Motor neuron (in vitro differentiated cells): Measurements from ENCODE around the gene C10orf67. TPM values are rescaled to one million over a fixed set of nuclear protein-coding genes. Genes with fewer than 3 reads are reported as not detected.
"Not testable (repeated sequence)": the region's sequence is repeated elsewhere in the genome, so short reads cannot be mapped to it uniquely, and the experiment has no call there.

Source experiments
- ATAC-seq, 8 experiments: fragments of 200-7000 bp; cut with Tn5 transposase; replicated peaks in 6 of 8; 2 replicates each; pipeline ENCODE4 v1.8.0; 2021; ENCODE audit warnings: mild to moderate bottlenecking in 8 of 8, moderate library complexity in 8 of 8
- H3K27ac ChIP-seq, 2 donors: fragments of 250-450 bp; sonication (Bioruptor Pico); 2 replicates each; pipeline ENCODE4 v1.9.0; 2021; ENCODE audit warnings: antibody characterized with exemption in 2 of 2, mild to moderate bottlenecking in 2 of 2, moderate library complexity in 1 of 2
- H3K4me1 ChIP-seq, 2 donors: fragments of 250-450 bp; sonication (Bioruptor Pico); replicated peaks in 1 of 2; 2 replicates each; pipeline ENCODE4 v1.6.1; 2021; ENCODE audit warnings: antibody characterized with exemption in 2 of 2, mild to moderate bottlenecking in 2 of 2, moderate library complexity in 1 of 2
- H3K4me3 ChIP-seq, 5 donors: fragments of 250-450 bp; sonication (Bioruptor Pico); 2 replicates each; pipeline ENCODE4 v1.9.0; 2021; ENCODE audit warnings: antibody characterized with exemption in 5 of 5, mild to moderate bottlenecking in 5 of 5, moderate library complexity in 4 of 5
- WGBS, 10 experiments: fragments of 450-650 bp; shearing (Covaris generic); methylation state at CpG; one replicate each; pipeline ENCODE4 v1.0.0; 2022; 5-methylcytosine and 5-hydroxymethylcytosine counted together
- in situ Hi-C, 9 experiments: fragments of 400-800 bp; cut with MboI; loops; one replicate each; pipeline ENCODE4 v1.15.0; 2021; ENCODE audit warnings: low sequenced_read_pairs in 9 of 9, low pct_unique_long_range_greater_than_20kb in 2 of 9; ENCODE audit not compliant: unreplicated experiment in 9 of 9
- total RNA-seq, 8 experiments: library from RNA; unstranded; fragments of 300-600 nt; gene quantifications; 2 replicates each; pipeline versions ENCODE4 v1.2.3 to v1.2.4, GENCODE V29; 2022

C10orf67 gene
- total RNA-seq: under 1 TPM in 6 of 8 experiments, not detected in 2; 0.11 to 0.63 (median 0.45) TPM

GRCh38 chr10:23344241-23344841 is at the start of gene C10orf67:
TSS of gene C10orf67 (minus strand) at chr10:23344797. CDS start at chr10:23344774, 23 bp downstream.
- Histone ChIP-seq H3K4me1 (peaks cover 4 to 9% of the 10 kb centered on the region in 2 donors), H3K27ac (peak within 1 kb of the TSS; percentile 21 to 76), H3K4me3 (peak within 1 kb of the TSS; percentile 33 to 54 (median 46))
- 0 to 60% (median 5%) methylated on average over 1 to 16 of the region's 31 CpGs; no CpG with 5 or more reads in 5 of the 10 experiments for whole genome bisulfite sequencing, 10 experiments
- peak in 7 of 8 experiments; percentile 4 to 77 (median 72) for ATAC-seq
- in situ Hi-C loops: no loop called here

DNA sequence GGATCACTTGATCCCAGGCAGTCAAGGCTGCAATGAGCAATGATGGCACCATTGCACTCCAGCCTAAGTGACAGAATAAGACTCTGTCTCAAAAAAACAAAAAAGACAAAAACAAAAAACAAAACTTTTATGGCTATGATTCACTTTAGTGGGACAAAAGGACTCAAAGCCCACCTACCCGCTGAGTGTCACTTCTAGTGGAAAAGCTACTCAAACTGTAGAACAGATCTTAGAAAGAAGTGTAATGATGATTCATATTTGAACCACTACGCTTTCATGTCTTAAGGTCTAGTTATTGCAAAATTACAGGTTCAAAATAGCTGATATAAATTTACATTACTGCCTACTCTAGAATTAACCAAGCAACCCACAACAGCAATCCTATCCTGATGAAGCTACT is 47.2 kb upstream of the C10orf67 start:
- in situ Hi-C loops: no loop called here
- WGBS, 10 experiments: 33 to 100% (median 90%) methylated on average over 1 to 2 of the region's 2 CpGs; no CpG with 5 or more reads in 1 of the 10 experiments
- H3K27ac ChIP-seq: no peak overlapping the region

GRCh38 chr10:23390809-23391208 is 46.2 kb upstream of the C10orf67 start:
- no peak overlapping the region for H3K27ac ChIP-seq
- no peaks in the 10 kb centered on the region for H3K4me1 ChIP-seq
- in situ Hi-C loops: no loop called here
- no peak overlapping the region for H3K4me3 ChIP-seq
- ATAC-seq: no peak
- WGBS, 10 experiments: 20 to 100% (median 83%) methylated on average over 1 to 4 of the region's 4 CpGs; no CpG with 5 or more reads in 1 of the 10 experiments

More for the DNA sequence above, 47.2 kb upstream of the C10orf67 start:
- no peak for ATAC-seq
- H3K4me1 ChIP-seq: no peaks in the 10 kb centered on the region
- no peak overlapping the region for H3K4me3 ChIP-seq

DNA sequence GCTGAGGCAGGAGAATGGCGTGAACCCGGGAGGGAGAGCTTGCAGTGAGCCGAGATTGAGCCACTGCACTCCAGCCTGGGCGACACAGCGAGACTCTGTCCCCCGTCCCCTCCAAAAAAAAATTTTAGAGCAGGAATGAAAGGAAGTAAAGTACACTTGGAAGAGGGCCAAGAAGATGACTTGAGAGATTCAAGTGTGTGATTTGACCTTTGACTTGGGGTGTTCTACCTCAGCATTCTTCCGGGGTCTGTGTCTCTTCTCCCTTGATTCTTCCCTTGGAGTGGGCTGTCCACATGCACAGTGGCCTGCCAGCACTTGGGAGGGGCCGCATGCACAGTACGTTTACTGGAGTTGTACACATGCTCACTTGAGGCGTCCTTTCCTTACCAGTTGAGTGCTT is 45.8 kb upstream of the C10orf67 start:
- H3K27ac ChIP-seq, H3K4me1 ChIP-seq, ATAC-seq, H3K4me3 ChIP-seq, in situ Hi-C loops: not testable (repeated sequence)
- WGBS, 10 experiments: 60 to 100% (median 83%) methylated on average over 1 to 3 of the region's 10 CpGs; no CpG with 5 or more reads in 5 of the 10 experiments

DNA sequence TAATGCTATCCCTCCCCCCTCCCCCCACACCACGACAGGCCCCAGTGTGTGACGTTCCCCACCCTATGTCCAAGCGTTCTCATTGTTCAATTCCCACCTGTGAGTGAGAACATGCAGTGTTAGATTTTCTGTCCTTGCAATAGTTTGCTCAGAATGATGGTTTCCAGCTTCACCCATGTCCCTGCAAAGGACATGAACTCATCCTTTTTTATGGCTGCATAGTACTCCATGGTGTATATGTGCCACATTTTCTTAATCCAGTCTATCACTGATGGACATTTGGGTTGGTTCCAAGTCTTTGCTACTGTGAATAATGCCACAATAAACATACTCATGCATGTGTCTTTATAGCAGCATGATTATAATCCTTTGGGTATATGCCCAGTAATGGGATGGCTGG is 42.9 kb upstream of the C10orf67 start:
- 100% methylated on average over 2 of the region's 3 CpGs; no CpG with 5 or more reads in 9 of the 10 experiments for WGBS, 10 experiments

DNA sequence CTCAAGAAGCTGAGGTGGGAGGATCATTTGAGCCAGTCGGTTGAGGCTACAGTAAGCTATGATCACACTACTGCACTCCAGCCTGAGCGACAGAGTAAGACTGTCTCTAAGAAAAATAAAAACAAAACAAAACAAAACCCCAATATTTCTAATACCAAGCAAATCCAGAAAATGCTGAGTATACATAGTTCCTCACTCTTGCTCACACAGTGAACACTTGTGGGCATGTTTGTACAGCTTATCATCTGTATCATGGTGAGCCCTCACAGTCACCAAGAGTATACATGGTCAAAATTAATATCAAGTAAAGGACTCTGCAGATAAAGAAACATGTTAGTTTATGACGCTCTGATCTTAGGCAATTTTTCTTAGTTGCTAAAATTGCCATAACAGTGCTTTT is 41.5 kb upstream of the C10orf67 start:
- Histone ChIP-seq H3K27ac (no peak overlapping the region), H3K4me3 (no peak overlapping the region), H3K4me1 (no peaks in the 10 kb centered on the region)
- in situ Hi-C loops: no loop called here
- ATAC-seq: no peak
- 0 to 100% (median 93%) methylated on average over 1 to 3 of the region's 3 CpGs; no CpG with 5 or more reads in 3 of the 10 experiments for WGBS, 10 experiments

More for the DNA sequence above, 42.9 kb upstream of the C10orf67 start:
- in situ Hi-C loops, H3K4me3 ChIP-seq, H3K27ac ChIP-seq, ATAC-seq, H3K4me1 ChIP-seq: not testable (repeated sequence)

DNA sequence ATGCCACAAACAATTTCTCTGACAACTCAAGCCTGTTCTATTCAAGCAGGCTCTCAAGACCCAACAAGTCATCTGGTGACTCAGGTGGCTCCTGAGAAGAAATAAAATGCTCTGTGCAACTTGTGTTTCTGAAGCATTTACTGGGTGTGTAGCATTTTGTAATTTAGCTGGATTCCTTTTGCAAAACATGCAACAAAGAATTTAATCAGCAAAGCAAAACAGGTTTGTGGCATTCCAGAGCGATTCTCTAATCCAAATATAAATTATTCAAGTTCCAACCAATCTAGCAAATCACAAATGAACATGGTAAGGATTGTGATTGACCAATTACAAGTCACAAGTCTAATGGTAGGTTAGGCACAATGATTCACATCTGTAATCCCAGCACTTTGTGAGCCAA is 39.8 kb upstream of the C10orf67 start:
- 0 to 100% (median 36%) methylated on average over 1 of the region's 1 CpG; no CpG with 5 or more reads in 4 of the 10 experiments for WGBS, 10 experiments
- ATAC-seq: peak in 2 of 8 experiments; percentile 90 to 94
- no peaks in the 10 kb centered on the region for H3K4me1 ChIP-seq
- no peak overlapping the region for H3K4me3 ChIP-seq
- H3K27ac ChIP-seq: no peak overlapping the region
- in situ Hi-C loops: no loop called here

DNA sequence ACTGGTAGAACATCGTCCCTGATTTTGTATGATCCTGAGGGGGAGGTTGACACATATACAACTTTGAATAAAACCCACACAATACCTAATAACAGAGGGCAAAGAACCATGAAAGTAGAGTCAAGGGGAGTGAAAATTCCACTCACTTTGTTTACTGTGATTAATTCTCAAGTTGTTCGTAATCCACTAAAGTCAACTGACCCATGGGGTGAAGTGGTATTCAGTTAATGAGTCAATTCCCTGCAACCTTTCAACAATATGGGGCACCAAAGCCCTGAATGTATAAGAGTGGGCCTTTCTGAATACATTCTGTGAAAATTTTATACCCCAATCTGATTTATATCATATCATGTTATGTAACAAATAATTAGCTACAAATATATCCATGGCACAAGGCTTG is 39.0 kb upstream of the C10orf67 start:
- Histone ChIP-seq H3K27ac (no peak overlapping the region), H3K4me1 (no peaks in the 10 kb centered on the region)

DNA sequence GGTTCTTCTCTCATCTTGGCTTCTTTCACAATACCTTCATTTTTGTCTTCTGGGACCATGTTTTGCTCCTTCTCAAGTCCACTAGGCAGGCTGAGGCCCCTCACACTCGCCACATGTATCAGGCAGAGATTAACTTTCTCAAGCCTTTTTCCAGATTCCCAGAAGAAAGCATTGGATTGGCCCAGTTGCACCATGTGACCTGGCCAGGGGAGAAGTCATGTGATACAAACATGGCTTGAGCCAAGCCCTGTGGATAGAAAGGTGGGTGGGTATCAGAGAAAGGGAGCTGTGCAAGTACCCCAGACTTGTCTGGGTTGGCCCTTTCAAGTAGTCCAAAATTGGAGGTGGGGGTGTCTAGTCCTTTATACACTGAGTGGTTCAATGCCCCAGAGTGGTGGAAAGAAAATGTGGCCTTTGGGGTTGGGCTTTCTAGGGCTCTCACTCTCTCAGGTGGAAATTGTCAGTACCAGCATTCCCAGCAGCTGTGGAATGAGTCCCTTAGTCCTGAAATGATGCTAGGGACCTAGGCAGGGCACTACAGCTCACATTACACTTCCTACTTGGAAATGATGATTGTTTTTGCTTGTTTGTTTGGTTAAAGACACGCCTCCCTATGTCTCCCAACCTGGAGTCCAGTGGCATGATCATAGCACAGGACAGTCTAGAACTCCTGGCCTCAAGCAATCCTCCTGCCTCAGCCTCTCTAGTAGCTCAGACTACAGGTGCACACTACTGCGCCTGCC is 36.9 kb upstream of the C10orf67 start:
- Histone ChIP-seq H3K4me3 (no peak overlapping the region), H3K27ac (no peak overlapping the region), H3K4me1 (no peaks in the 10 kb centered on the region)
- in situ Hi-C loops: no loop called here
- 29 to 100% (median 66%) methylated on average over 1 to 3 of the region's 3 CpGs for WGBS, 10 experiments
- peak in 1 of 8 experiments; percentile 44 for ATAC-seq

More for the DNA sequence above, 39.0 kb upstream of the C10orf67 start:
- WGBS, 10 experiments: 16 to 100% (median 65%) methylated on average over 1 to 2 of the region's 2 CpGs; no CpG with 5 or more reads in 2 of the 10 experiments
- no peak overlapping the region for H3K4me3 ChIP-seq
- ATAC-seq: no peak
- in situ Hi-C loops: no loop called here

DNA sequence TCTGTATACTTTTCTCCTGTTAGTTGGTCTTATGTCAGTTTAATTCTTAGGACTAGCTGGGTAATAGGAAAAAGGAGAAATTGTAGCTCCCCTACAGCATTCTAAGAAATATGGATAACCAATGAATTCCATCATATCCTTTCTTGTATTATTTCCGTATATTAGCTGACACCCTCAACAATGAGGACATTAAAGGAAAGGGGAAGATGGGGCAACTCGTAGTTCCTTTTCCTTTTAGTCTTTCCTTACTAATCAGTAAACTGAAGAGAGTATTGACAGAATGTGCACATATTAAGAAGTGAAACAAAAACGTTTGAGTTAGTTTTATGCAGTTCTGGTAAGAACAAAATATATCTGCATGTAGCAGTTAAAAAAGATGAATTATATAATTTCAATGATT is 35.1 kb upstream of the C10orf67 start:
- 24 to 86% (median 53%) methylated on average over 1 to 3 of the region's 3 CpGs for WGBS, 10 experiments
- Histone ChIP-seq H3K4me1 (no peaks in the 10 kb centered on the region), H3K27ac (no peak overlapping the region), H3K4me3 (no peak overlapping the region)
- in situ Hi-C loops: no loop called here
- ATAC-seq: no peak

- in situ Hi-C loops: no loop called here
- ATAC-seq: no peak
- no peak overlapping the region for H3K27ac ChIP-seq
- no peak overlapping the region for H3K4me3 ChIP-seq
- H3K4me1 ChIP-seq: no peaks in the 10 kb centered on the region
- WGBS, 10 experiments: 39 to 100% (median 79%) methylated on average over 1 to 3 of the region's 3 CpGs; no CpG with 5 or more reads in 1 of the 10 experiments
Observed at GRCh38 chr10:23376229-23376655, 31.6 kb upstream of the C10orf67 start.

DNA sequence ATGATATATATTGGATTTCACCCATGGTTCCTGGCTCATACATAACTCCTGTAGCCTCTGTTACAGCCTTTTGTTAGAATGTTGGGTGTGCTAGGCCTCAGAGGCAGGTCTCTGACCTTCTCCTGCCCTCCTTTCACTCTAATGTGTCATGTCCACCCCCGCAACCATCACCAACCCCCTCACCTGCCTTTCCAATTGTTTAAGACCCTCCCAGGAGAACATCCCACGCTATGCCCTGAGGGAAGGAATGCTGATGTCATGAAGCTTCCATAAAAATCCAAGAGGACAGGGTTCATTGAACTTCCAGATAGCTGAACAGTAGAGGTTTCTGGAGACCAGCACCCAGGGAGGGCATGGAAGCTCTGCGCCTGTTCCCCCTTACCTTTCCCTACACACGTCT is 30.8 kb upstream of the C10orf67 start:
- H3K4me3 ChIP-seq: no peak overlapping the region
- H3K27ac ChIP-seq: no peak overlapping the region
- 17 to 100% (median 64%) methylated on average over 1 to 2 of the region's 4 CpGs; no CpG with 5 or more reads in 5 of the 10 experiments for WGBS, 10 experiments
- in situ Hi-C loops: no loop called here
- H3K4me1 ChIP-seq: no peaks in the 10 kb centered on the region
- ATAC-seq: no peak

DNA sequence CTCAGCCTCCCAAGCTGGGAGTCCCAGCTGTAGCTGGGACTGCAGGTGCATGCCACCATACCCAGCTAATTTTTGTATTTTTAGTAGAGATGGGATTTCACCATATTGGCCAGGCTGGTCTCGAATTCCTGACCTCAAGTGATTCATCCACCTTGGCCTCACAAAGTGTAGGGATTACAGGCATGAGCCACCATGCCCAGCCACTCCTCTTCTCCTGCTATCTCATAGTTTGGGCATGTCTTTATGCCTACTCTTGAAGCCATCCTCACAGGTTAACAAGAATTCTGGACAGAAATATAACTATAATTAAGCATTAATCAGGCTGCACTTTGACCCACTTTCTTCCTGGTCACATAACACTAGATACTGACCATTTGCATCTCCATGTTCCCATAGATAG is 28.6 kb upstream of the C10orf67 start:
- H3K4me3 ChIP-seq: no peak overlapping the region
- no peak overlapping the region for H3K27ac ChIP-seq
- in situ Hi-C loops: no loop called here
- WGBS, 10 experiments: 0 to 80% (median 25%) methylated on average over 1 of the region's 1 CpG; no CpG with 5 or more reads in 6 of the 10 experiments
- H3K4me1 ChIP-seq: peaks cover 0 to 2% of the 10 kb centered on the region in 2 donors
- no peak for ATAC-seq
